Neural progenitor cell (in vitro differentiated cells): Measurements from ENCODE around the gene MIPEP.

Experiments
- CTCF ChIP-seq: fragments of 200-600 bp; sonication (generic); IDR thresholded peaks from 2 replicates; pipeline ENCODE4 v1.5.1; 2017; ENCODE audit warnings: antibody characterized with exemption, mild to moderate bottlenecking
- EZH2 ChIP-seq: fragments of 200-600 bp; sonication (generic); IDR thresholded peaks from 2 replicates; pipeline ENCODE4 v1.6.1; 2017; ENCODE audit warnings: antibody characterized with exemption, mild to moderate bottlenecking, moderate library complexity
- EZH2phosphoT487 ChIP-seq: fragments of 200-600 bp; sonication (generic); IDR thresholded peaks from 2 replicates; pipeline ENCODE4 v1.6.1; 2017; ENCODE audit warnings: antibody characterized with exemption

GRCh38 chr13:23805122-23805521 is 84.1 kb downstream of the MIPEP start:
- TF ChIP-seq CTCF = no peak
- TF ChIP-seq EZH2 = no peak
- TF ChIP-seq EZH2phosphoT487 = no peak
